Astrocyte (in vitro differentiated cells and primary cell): Measurements from ENCODE around the gene TRMT2A.

ENCODE experiments used
- CTCF ChIP-seq: IDR thresholded peaks from 2 replicates; pipeline ENCODE4 v1.5.1; 2011; ENCODE audit warnings: low read depth, mild to moderate bottlenecking, inconsistent platforms, low read length, moderate library complexity; ENCODE audit not compliant: insufficient read depth
- EZH2 ChIP-seq: IDR thresholded peaks from 2 replicates; pipeline ENCODE4 v1.6.1; 2012; ENCODE audit warnings: mild to moderate bottlenecking, low read length, inconsistent platforms; ENCODE audit not compliant: insufficient read depth

- no peak for TF ChIP-seq CTCF
- TF ChIP-seq EZH2: no peak
These were observed 30.9 kb downstream of the TRMT2A start for GRCh38 chr22:20086101-20086599.
